Measurements from ENCODE around the gene TMEM50A.
A peak's percentile ranks its signal among the peaks of the same experiment; 100 is the strongest.
"Not testable (repeated sequence)": the region's sequence is repeated elsewhere in the genome, so short reads cannot be mapped to it uniquely, and the experiment has no call there.

The TMEM50A gene

GRCh38 chr1:25392841-25393240 is 54.7 kb downstream of the TMEM50A start:
- TF ChIP-seq, protein P1, sequence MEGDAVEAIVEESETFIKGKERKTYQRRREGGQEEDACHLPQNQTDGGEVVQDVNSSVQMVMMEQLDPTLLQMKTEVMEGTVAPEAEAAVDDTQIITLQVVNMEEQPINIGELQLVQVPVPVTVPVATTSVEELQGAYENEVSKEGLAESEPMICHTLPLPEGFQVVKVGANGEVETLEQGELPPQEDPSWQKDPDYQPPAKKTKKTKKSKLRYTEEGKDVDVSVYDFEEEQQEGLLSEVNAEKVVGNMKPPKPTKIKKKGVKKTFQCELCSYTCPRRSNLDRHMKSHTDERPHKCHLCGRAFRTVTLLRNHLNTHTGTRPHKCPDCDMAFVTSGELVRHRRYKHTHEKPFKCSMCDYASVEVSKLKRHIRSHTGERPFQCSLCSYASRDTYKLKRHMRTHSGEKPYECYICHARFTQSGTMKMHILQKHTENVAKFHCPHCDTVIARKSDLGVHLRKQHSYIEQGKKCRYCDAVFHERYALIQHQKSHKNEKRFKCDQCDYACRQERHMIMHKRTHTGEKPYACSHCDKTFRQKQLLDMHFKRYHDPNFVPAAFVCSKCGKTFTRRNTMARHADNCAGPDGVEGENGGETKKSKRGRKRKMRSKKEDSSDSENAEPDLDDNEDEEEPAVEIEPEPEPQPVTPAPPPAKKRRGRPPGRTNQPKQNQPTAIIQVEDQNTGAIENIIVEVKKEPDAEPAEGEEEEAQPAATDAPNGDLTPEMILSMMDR (IDR thresholded peaks at IDR 0.05; ENCODE audit: control insufficient read depth, insufficient read depth, low read depth, low read length, missing control alignments) = no peak
- H3K4me3 ChIP-seq (ENCODE audit: control insufficient read depth, low read depth, low read length) = no peak overlapping the region
- no peak for DNase-seq (ENCODE audit: low read depth)

DNA sequence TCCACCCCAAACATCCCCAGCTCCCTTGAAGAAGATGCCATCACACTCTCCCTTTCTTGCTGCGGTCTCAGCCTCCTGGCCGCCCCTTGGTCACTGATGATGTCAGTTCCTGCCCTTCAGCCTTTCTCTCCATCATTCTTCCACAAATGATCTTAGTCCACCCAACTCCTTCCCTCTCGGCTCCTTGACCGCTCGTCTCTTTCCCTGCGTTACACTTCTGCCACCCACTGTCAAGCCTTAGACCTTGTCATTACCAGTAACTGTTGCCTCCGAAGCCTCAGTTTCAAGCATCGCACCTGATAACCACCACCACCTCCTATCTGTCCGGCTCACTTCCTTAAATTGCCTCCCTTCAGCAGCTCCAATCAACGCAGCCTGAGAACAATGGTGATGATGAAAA is 59.4 kb downstream of the TMEM50A start:
- DNase-seq (ENCODE audit: low read depth); H3K4me3 ChIP-seq (ENCODE audit: control insufficient read depth, low read depth, low read length): not testable (repeated sequence)

DNA sequence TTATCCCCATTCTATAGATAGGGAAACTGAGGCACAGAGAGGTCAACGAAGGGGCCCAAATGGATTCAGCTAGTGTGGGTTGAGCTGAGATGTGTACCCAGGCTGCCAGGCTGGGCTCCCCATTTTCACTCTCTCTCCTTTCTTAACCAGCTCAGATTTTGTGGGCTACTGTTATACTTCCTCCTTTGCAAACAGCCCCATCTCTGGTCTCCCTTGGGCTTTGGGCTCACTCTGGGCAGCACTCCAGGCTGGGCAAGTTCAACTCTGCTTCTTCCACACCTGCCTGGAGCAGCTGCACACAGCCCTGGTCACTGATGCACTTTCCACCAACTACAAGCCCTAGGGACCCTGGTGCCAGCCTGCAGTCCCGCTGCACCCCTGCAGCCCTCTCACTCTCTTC is 59.9 kb downstream of the TMEM50A start:
- not testable (repeated sequence) for H3K4me3 ChIP-seq (ENCODE audit: control insufficient read depth, low read depth, low read length)

DNA sequence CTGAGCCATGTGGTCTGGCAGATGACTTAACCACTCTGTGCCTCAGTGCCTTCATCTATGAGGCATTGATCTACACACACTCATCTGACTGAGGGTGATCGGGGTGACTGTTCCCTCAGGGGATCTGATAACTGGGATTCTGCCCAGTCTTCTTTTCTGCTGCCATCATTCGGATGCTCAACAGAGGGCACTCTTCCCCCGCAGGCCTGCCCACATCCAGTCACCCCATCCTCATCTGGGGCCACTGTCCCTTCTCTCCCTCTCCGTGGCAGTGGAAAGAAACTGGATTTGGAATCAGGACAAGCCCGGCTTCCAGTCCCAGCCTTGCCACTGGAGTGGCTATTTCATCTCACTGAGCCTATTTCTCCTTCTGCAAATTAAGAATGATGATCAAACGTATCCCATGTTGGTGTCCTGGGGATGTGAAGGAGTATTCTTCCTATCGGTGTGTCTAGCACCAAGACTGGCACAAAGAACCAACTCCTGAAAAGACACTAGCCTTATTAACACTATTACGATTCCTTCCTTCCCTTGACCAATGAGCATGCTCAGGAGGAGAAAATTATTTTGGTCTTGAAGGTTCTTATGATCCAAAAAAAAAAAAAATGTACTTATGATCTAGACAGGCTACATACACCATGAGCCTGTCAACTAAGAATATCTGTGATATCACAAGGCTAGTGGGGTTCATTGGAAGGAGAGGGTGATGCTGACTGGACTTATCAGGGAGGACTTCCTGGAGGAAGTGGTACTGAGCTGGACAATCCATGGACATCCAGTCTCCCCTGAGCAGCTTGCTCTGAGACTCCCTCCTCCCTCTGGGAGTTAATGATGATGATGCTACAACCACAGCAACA is 65.0 kb downstream of the TMEM50A start:
- H3K4me3 ChIP-seq (ENCODE audit: control insufficient read depth, low read depth, low read length); DNase-seq (ENCODE audit: low read depth): not testable (repeated sequence)
- TF ChIP-seq, protein P1 (IDR thresholded peaks at IDR 0.05; ENCODE audit: control insufficient read depth, insufficient read depth, low read depth, low read length, missing control alignments) = peak; percentile 27

More for the DNA sequence above, 59.9 kb downstream of the TMEM50A start:
- not testable (repeated sequence) for DNase-seq (ENCODE audit: low read depth)

DNA sequence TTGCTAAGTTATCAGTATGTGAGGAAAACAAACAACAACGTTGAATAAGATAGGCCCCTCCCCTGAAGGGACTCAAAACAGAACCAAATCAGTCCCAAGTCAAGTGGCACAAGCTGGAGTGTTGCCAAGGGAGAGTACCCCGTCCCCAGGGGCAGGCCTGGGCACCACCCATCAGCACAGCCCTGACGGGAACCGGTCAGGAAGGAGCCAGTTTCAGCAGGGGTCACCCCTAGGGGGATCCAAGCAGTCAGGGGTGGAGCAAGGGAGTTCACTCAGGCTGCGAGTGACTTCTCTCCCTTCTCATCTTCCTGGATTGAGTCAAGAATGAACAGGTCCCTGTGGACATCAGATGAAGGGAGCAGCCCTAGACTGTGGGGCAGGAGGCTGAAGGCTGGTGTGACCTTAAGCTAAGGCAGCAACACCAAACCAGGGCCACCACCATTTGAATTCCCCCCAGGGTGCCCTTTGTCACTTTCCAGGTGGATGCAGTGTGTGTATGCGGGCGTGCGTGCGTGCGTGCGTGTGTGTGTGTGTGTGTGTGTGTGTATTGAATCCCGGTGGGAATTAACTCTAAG is 67.7 kb downstream of the TMEM50A start:
- not testable (repeated sequence) for H3K4me3 ChIP-seq (ENCODE audit: control insufficient read depth, low read depth, low read length); DNase-seq (ENCODE audit: low read depth)

- not testable (repeated sequence) for DNase-seq (ENCODE audit: low read depth); H3K4me3 ChIP-seq (ENCODE audit: control insufficient read depth, low read depth, low read length)
These were observed 71.7 kb downstream of the TMEM50A start for GRCh38 chr1:25409641-25410427.

Data from AG09309 (cell line).